SU-DHL-6 (cell line): Measurements from ENCODE around the gene ASPHD2.

Source experiments
- H2AFZ ChIP-seq: fragments of 200-600 bp; sonication (generic); 2 replicates; pipeline ENCODE4 v1.6.1; 2014; ENCODE audit warnings: low read depth, mild to moderate bottlenecking, moderate library complexity, mixed read lengths, antibody characterized with exemption, low read length; ENCODE audit not compliant: severe bottlenecking
- H3F3A ChIP-seq: fragments of 200-600 bp; shearing (Covaris generic); 2 replicates; pipeline ENCODE4 v1.6.0; 2016; ENCODE audit warnings: antibody characterized with exemption, mild to moderate bottlenecking; ENCODE audit not compliant: insufficient read depth
- H3K27ac ChIP-seq: fragments of 200-600 bp; sonication (generic); 2 replicates; pipeline ENCODE4 v1.5.1; 2016; ENCODE audit warnings: low read depth, mild to moderate bottlenecking, low read length, moderate library complexity, mixed read lengths
- H3K27me3 ChIP-seq: fragments of 200-600 bp; sonication (generic), shearing (Covaris generic); 2 replicates; pipeline ENCODE4 v1.6.0; 2014; ENCODE audit warnings: mild to moderate bottlenecking, low read length
- H3K36me3 ChIP-seq: fragments of 200-600 bp; sonication (generic); 2 replicates; pipeline ENCODE4 v1.6.1; 2014; ENCODE audit warnings: mild to moderate bottlenecking, low read length, mixed read lengths
- H3K4me2 ChIP-seq: fragments of 300-600, 200-600 bp; shearing (Covaris generic), sonication (generic); 2 replicates; pipeline ENCODE4 v1.6.0; 2014; ENCODE audit warnings: low read length, low read depth, mild to moderate bottlenecking; ENCODE audit not compliant: poor library complexity, severe bottlenecking
- H3K4me3 ChIP-seq: fragments of 200-600 bp; sonication (generic); 2 replicates; pipeline ENCODE4 v1.5.1; 2014; ENCODE audit warnings: antibody characterized with exemption, low read length, mild to moderate bottlenecking, mixed read lengths; ENCODE audit not compliant: insufficient read depth, poor library complexity, severe bottlenecking
- H3K79me2 ChIP-seq: fragments of 200-600 bp; sonication (generic); 2 replicates; pipeline ENCODE4 v1.6.1; 2014; ENCODE audit warnings: mild to moderate bottlenecking, low read length, moderate library complexity; ENCODE audit not compliant: insufficient read depth
- H3K9ac ChIP-seq: fragments of 200-600 bp; sonication (generic); 2 replicates; pipeline ENCODE4 v1.7.0; 2014; ENCODE audit warnings: mild to moderate bottlenecking, low read length
- H3K9me2 ChIP-seq: fragments of 200-600 bp; sonication (generic); replicated peaks from 2 replicates; pipeline ENCODE4 v1.6.1; 2014; ENCODE audit warnings: low read length; ENCODE audit not compliant: insufficient read depth
- H3K9me3 ChIP-seq: fragments of 200-600 bp; sonication (generic); 2 replicates; pipeline ENCODE4 v1.6.1; 2014; ENCODE audit warnings: low read length, mixed read lengths; ENCODE audit not compliant: insufficient read depth
- H4K20me1 ChIP-seq: fragments of 200-600 bp; sonication (generic); 2 replicates; pipeline ENCODE4 v1.6.1; 2014; ENCODE audit warnings: low read depth, mild to moderate bottlenecking, antibody characterized with exemption, low read length, moderate library complexity, mixed read lengths
- EZH2phosphoT487 ChIP-seq: fragments of 200-600 bp; sonication (generic), shearing (Covaris generic); conservative IDR thresholded peaks from 2 replicates; pipeline ENCODE4 v1.6.1; 2018; ENCODE audit warnings: mild to moderate bottlenecking, antibody characterized with exemption, low read length, moderate library complexity, mixed read lengths
- TF ChIP-seq, protein P1 (sequence below): fragments of 200-600 bp; sonication (generic); IDR thresholded peaks from one replicate; pipeline ENCODE4 v1.5.1; 2017; ENCODE audit warnings: antibody characterized with exemption, mild to moderate bottlenecking, low read length, moderate library complexity; ENCODE audit not compliant: insufficient read depth, poor library complexity, severe bottlenecking

ASPHD2 gene

DNA sequence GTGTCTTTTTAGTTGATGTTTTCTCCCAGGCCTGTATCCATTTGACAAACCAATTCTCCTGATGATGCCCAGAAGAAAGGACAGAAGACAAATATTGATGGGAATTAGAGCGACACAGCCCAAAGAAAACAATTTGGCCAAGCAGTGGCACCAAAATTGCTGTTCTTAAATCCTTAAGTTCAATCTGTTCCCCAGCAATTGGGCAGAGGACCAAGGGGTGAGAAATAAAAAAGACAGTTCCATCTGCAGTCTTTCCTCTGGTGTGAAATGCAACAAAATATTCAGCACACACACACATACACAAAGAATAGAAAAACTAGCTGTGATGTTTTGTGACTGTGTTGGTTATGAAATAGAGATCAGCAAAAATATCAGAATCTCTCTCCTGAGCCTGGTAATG, 38.0 kb upstream of the ASPHD2 start:
- no peaks in the 10 kb centered on the region for H3K9me2 ChIP-seq
- H3K27ac ChIP-seq: no peak overlapping the region
- H3K4me3 ChIP-seq: no peak overlapping the region
- no peak overlapping the region for H2AFZ ChIP-seq
- no peak overlapping the region for H3K9ac ChIP-seq
- no peak for TF ChIP-seq EZH2phosphoT487
- TF ChIP-seq, protein P1, sequence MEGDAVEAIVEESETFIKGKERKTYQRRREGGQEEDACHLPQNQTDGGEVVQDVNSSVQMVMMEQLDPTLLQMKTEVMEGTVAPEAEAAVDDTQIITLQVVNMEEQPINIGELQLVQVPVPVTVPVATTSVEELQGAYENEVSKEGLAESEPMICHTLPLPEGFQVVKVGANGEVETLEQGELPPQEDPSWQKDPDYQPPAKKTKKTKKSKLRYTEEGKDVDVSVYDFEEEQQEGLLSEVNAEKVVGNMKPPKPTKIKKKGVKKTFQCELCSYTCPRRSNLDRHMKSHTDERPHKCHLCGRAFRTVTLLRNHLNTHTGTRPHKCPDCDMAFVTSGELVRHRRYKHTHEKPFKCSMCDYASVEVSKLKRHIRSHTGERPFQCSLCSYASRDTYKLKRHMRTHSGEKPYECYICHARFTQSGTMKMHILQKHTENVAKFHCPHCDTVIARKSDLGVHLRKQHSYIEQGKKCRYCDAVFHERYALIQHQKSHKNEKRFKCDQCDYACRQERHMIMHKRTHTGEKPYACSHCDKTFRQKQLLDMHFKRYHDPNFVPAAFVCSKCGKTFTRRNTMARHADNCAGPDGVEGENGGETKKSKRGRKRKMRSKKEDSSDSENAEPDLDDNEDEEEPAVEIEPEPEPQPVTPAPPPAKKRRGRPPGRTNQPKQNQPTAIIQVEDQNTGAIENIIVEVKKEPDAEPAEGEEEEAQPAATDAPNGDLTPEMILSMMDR: no peak
- H3K27me3 ChIP-seq: no peaks in the 10 kb centered on the region
- no peak overlapping the region for H3K4me2 ChIP-seq
- no peaks in the 10 kb centered on the region for H3K79me2 ChIP-seq
- H3K9me3 ChIP-seq: no peaks in the 10 kb centered on the region
- H4K20me1 ChIP-seq: no peaks in the 10 kb centered on the region
- no peaks in the 10 kb centered on the region for H3F3A ChIP-seq
- H3K36me3 ChIP-seq: no peaks in the 10 kb centered on the region

GRCh38 chr22:26391623-26392022, 37.4 kb upstream of the ASPHD2 start:
- Histone ChIP-seq H3K4me2 (no peak overlapping the region), H3K27ac (no peak overlapping the region), H3K9me3 (no peaks in the 10 kb centered on the region), H3K36me3 (no peaks in the 10 kb centered on the region), H3K79me2 (no peaks in the 10 kb centered on the region), H3K27me3 (no peaks in the 10 kb centered on the region), H3K9me2 (no peaks in the 10 kb centered on the region), H4K20me1 (no peaks in the 10 kb centered on the region), H2AFZ (no peak overlapping the region), H3F3A (no peaks in the 10 kb centered on the region), H3K4me3 (no peak overlapping the region), H3K9ac (no peak overlapping the region)
- no peak for TF ChIP-seq EZH2phosphoT487
- TF ChIP-seq, protein P1: no peak

DNA sequence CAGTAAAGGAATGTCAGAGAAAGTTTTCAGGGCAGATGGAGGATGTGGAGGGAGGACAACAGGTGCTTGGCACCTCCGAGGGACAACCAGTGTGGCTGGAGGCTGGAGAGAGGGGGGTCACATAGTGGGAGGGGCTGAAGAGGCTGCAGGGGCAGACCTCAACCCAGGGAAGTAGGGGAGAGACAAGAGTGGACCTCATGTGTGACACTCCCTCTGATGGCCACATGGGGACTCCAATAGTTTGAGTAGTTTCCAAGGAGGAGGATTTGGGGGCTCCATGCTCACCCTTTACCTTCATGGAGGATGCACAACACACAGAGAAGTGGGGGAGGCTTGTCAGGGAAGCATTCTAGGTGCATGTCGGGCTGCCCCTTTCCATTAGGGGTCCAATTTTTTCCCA, 35.1 kb upstream of the ASPHD2 start:
- Histone ChIP-seq H3K9me2 (no peaks in the 10 kb centered on the region), H3K27ac (no peak overlapping the region), H3F3A (no peaks in the 10 kb centered on the region), H3K9ac (no peak overlapping the region), H3K36me3 (no peaks in the 10 kb centered on the region), H2AFZ (no peak overlapping the region), H3K9me3 (no peaks in the 10 kb centered on the region), H3K79me2 (no peaks in the 10 kb centered on the region), H4K20me1 (no peaks in the 10 kb centered on the region), H3K27me3 (no peaks in the 10 kb centered on the region), H3K4me2 (no peak overlapping the region), H3K4me3 (no peak overlapping the region)
- TF ChIP-seq EZH2phosphoT487: no peak
- TF ChIP-seq, protein P1: no peak

GRCh38 chr22:26394777-26395176, 34.3 kb upstream of the ASPHD2 start:
- TF ChIP-seq EZH2phosphoT487: no peak
- TF ChIP-seq, protein P1: no peak
- Histone ChIP-seq H3K9ac (no peak overlapping the region), H3K27me3 (no peaks in the 10 kb centered on the region), H3K36me3 (no peaks in the 10 kb centered on the region), H3F3A (no peaks in the 10 kb centered on the region), H3K9me2 (no peaks in the 10 kb centered on the region), H4K20me1 (no peaks in the 10 kb centered on the region), H2AFZ (no peak overlapping the region), H3K27ac (no peak overlapping the region), H3K4me2 (no peak overlapping the region), H3K79me2 (no peaks in the 10 kb centered on the region), H3K4me3 (no peak overlapping the region), H3K9me3 (no peaks in the 10 kb centered on the region)
